HepG2 (cell line): Measurements from ENCODE around the gene GPRIN1. TPM values are rescaled to one million over a fixed set of nuclear protein-coding genes. Genes with fewer than 3 reads are reported as not detected.

Source experiments
- ATAC-seq: fragments of 200-7000 bp; cut with Tn5 transposase; 3 replicates; pipeline ENCODE4 v1.9.1; 2020; ENCODE audit warnings: mild to moderate bottlenecking, moderate library complexity
- BruUV-seq: library from RNA; stranded (reverse); fragments of 400-500 nt; replicated peaks from 2 replicates; lab custom pipeline; 2021; lab: Mats Ljungman, UMichigan
- CTCF ChIA-PET: fragments of 300-600 bp; formaldehyde crosslinking; extraction: SDS; loops from one replicate; lab custom pipeline; 2021; ENCODE audit warnings: low total read pairs, inconsistent platforms, low intra/inter-chr PET ratio; lab: Yijun Ruan, JAX
- POLR2A ChIA-PET: fragments of 350-600 bp; sonication (Branson Sonifier 250); formaldehyde crosslinking; loops from one replicate; lab custom pipeline; 2020; ENCODE audit warnings: antibody characterized with exemption, inconsistent platforms; lab: Yijun Ruan, JAX
- DNase-seq: peaks from one replicate; pipeline ENCODE4 v3.0.0-alpha.2; 2015; ENCODE audit warnings: low spot score
- FAIRE-seq: peaks from 3 replicates; lab custom pipeline; 2011; peaks lifted over from hg19 to GRCh38; lab: Jason Lieb, UNC
- H2AFZ ChIP-seq: one replicate; pipeline ENCODE4 v1.6.1; 2011; ENCODE audit warnings: low read length, inconsistent platforms
- H3K27ac ChIP-seq: fragments of 300-600 bp; 3 replicates; pipeline ENCODE4 v1.8.0; 2011; ENCODE audit warnings: mixed run types, mild to moderate bottlenecking, mixed read lengths, low read length, inconsistent platforms; ENCODE audit not compliant: insufficient read depth; ENCODE audit errors: extremely low read length
- H3K27me3 ChIP-seq, 2 experiments: fragments of 200-600 bp in 1 of 2; 2 replicates in 1 of 2; 3 replicates in 1 of 2; pipeline versions ENCODE4 v1.6.0 to v1.8.0; 2011; ENCODE audit warnings: low read length in 2 of 2, mild to moderate bottlenecking in 2 of 2, moderate library complexity in 2 of 2, inconsistent platforms in 1 of 2; ENCODE audit not compliant: insufficient read depth in 2 of 2, control insufficient read depth in 1 of 2
- H3K36me3 ChIP-seq, 2 experiments: fragments of 200-600 bp in 1 of 2; replicated peaks in 1 of 2; 2 replicates in 1 of 2; 3 replicates in 1 of 2; pipeline versions ENCODE4 v1.5.1 to v1.8.0; 2011; ENCODE audit warnings: low read length in 2 of 2, inconsistent platforms in 1 of 2; ENCODE audit not compliant: insufficient read depth in 2 of 2, control insufficient read depth in 1 of 2
- H3K4me1 ChIP-seq: 2 replicates; pipeline ENCODE4 v1.5.1; 2012; ENCODE audit warnings: low read length, inconsistent platforms; ENCODE audit not compliant: insufficient read depth
- H3K4me2 ChIP-seq: 2 replicates; pipeline ENCODE4 v1.6.0; 2011; ENCODE audit warnings: low read depth, low read length, inconsistent platforms
- H3K4me3 ChIP-seq, 3 experiments: fragments of 200-600 bp in 1 of 3; sonication (generic), shearing (Covaris generic) in 1 of 3; replicated peaks in 1 of 3; 2 replicates each; pipeline ENCODE4 v1.5.1; 2011 to 2016; ENCODE audit warnings: low read length in 3 of 3, inconsistent platforms in 2 of 3, low read depth in 2 of 3, mild to moderate bottlenecking in 2 of 3, control low read depth in 1 of 3, mixed read lengths in 1 of 3; ENCODE audit not compliant: insufficient read depth in 1 of 3
- H3K79me2 ChIP-seq: one replicate; pipeline ENCODE4 v1.6.1; 2011; ENCODE audit warnings: low read length, inconsistent platforms; ENCODE audit not compliant: insufficient read depth
- H3K9ac ChIP-seq: 2 replicates; pipeline ENCODE4 v1.6.0; 2011; ENCODE audit warnings: mild to moderate bottlenecking, low read depth, low read length, inconsistent platforms; ENCODE audit not compliant: insufficient read depth
- H3K9me3 ChIP-seq: 2 replicates; pipeline ENCODE4 v1.5.1; 2012; ENCODE audit warnings: mild to moderate bottlenecking, low read length
- H4K20me1 ChIP-seq: 2 replicates; pipeline ENCODE4 v1.6.0; 2011; ENCODE audit warnings: inconsistent platforms, mild to moderate bottlenecking, low read length, moderate library complexity; ENCODE audit not compliant: insufficient read depth
- IRX3 ChIP-seq: sonication (generic); formaldehyde crosslinking; IDR thresholded peaks from 2 replicates; pipeline ENCODE4 v1.8.1; 2023; ENCODE audit warnings: mild to moderate bottlenecking, low read depth, missing genetic modification reagents, borderline replicate concordance
- KLF6 ChIP-seq: IDR thresholded peaks from 2 replicates; pipeline ENCODE4 v1.8.0; 2016; ENCODE audit warnings: missing biosample characterization, missing genetic modification reagents
- PITX1 ChIP-seq: sonication (generic); formaldehyde crosslinking; IDR thresholded peaks from 2 replicates; pipeline ENCODE4 v1.5.1; 2020; ENCODE audit warnings: mild to moderate bottlenecking, missing genetic modification reagents
- PLSCR1 ChIP-seq: sonication (generic); formaldehyde crosslinking; IDR thresholded peaks from 2 replicates; pipeline ENCODE4 v1.5.0; 2020; ENCODE audit warnings: missing genetic modification reagents, mild to moderate bottlenecking, borderline replicate concordance
- RAD51 ChIP-seq: fragments of 450-650 bp; IDR thresholded peaks from 2 replicates; pipeline ENCODE4 v1.6.1; 2016; ENCODE audit warnings: borderline replicate concordance
- REL ChIP-seq: sonication (generic); formaldehyde crosslinking; conservative IDR thresholded peaks from 2 replicates; pipeline ENCODE4 v1.8.0; 2022; ENCODE audit warnings: mild to moderate bottlenecking, missing genetic modification reagents, moderate library complexity
- TCF7L2 ChIP-seq: IDR thresholded peaks from 2 replicates; pipeline ENCODE4 v1.6.1; 2011; ENCODE audit warnings: mild to moderate bottlenecking, low read depth, low read length, moderate library complexity
- TERF1 ChIP-seq: sonication (generic); formaldehyde crosslinking; IDR thresholded peaks from 2 replicates; pipeline ENCODE4 v1.8.0; 2022; ENCODE audit warnings: mild to moderate bottlenecking, missing genetic modification reagents, moderate library complexity
- TRIM22 ChIP-seq: fragments of 450-650 bp; IDR thresholded peaks from 2 replicates; pipeline ENCODE4 v1.6.1; 2017
- TRIM24 ChIP-seq: sonication (generic); formaldehyde crosslinking; IDR thresholded peaks from 2 replicates; pipeline ENCODE4 v1.8.0; 2022; ENCODE audit warnings: mild to moderate bottlenecking, missing genetic modification reagents
- U2AF2 ChIP-seq: fragments of 200-400 bp; formaldehyde crosslinking; IDR thresholded peaks from 2 replicates; pipeline ENCODE4 v1.6.1; 2017; ENCODE audit warnings: low read depth, mild to moderate bottlenecking, low read length
- ZMAT5 ChIP-seq: sonication (generic); formaldehyde crosslinking; IDR thresholded peaks from 2 replicates; pipeline ENCODE4 v1.5.0; 2020; ENCODE audit warnings: mild to moderate bottlenecking, low read depth, missing genetic modification reagents, borderline replicate concordance
- ZNF225 ChIP-seq: sonication (generic); formaldehyde crosslinking; IDR thresholded peaks from 2 replicates; pipeline ENCODE4 v1.4.0; 2020; ENCODE audit warnings: mild to moderate bottlenecking, missing genetic modification reagents
- ZNF280B ChIP-seq: sonication (generic); formaldehyde crosslinking; IDR thresholded peaks from 2 replicates; pipeline ENCODE4 v1.5.0; 2020; ENCODE audit warnings: missing genetic modification reagents, mild to moderate bottlenecking, borderline replicate concordance
- ZNF629 ChIP-seq: sonication (generic); formaldehyde crosslinking; conservative IDR thresholded peaks from 2 replicates; pipeline ENCODE4 v1.5.0; 2020; ENCODE audit warnings: missing genetic modification reagents
- ZNF710 ChIP-seq: sonication (generic); formaldehyde crosslinking; IDR thresholded peaks from 2 replicates; pipeline ENCODE4 v1.5.0; 2020; ENCODE audit warnings: mild to moderate bottlenecking, missing genetic modification reagents, borderline replicate concordance
- WGBS: methylation state at CpG from one replicate; pipeline ENCODE4 v1.1.6; 2017; ENCODE audit warnings: low lambda C conversion rate; 5-methylcytosine and 5-hydroxymethylcytosine counted together
- in situ Hi-C: cut with HindIII; loops from 2 replicates; pipeline ENCODE4 v1.10.0; 2017; ENCODE audit warnings: low pct_unique_long_range_greater_than_20kb; ENCODE audit not compliant: extremely low pct_ligation_motif_present
- intact Hi-C: fragments of 100-400 bp; cut with micrococcal nuclease; formaldehyde crosslinking; loops from one replicate; pipeline ENCODE4 v1.10.0; 2022; ENCODE audit not compliant: unreplicated experiment
- polyA plus RNA-seq, 8 experiments: library from polyadenylated mRNA; depleted of rRNA in 3 of 8; stranded (reverse) in 7 of 8; unstranded in 1 of 8; fragments of >200 nt; fragmentation: Illumina TruSeq in 4 of 8; extraction: Trizol in 4 of 8; gene quantifications; 2 replicates each; pipeline versions ENCODE4 v1.2.1 to v1.2.3, GENCODE V29; 2011 to 2016; ENCODE audit warnings: low read depth in 4 of 8, missing spikeins in 1 of 8, mixed read lengths in 1 of 8; ENCODE audit not compliant: insufficient read depth in 1 of 8
- total RNA-seq, 5 experiments: library from RNA; depleted of rRNA; stranded (reverse); fragments of >200 nt; fragmentation: Illumina TruSeq; extraction: Trizol; gene quantifications; 2 replicates each; pipeline ENCODE4 v1.2.3, GENCODE V29; 2016; ENCODE audit warnings: low read depth in 1 of 5

GPRIN1 gene
- total and polyA plus RNA-seq, 2 of the 13 experiments (the other 11 are each of a cell fraction or from before 2014, with no cell fraction given) = 0.32 to 2.0 TPM

- no peak for FAIRE-seq
- Histone ChIP-seq H3K36me3 (no peaks in the 10 kb centered on the region), H4K20me1 (no peaks in the 10 kb centered on the region), H3K9ac (no peak overlapping the region; the same call in 1 of the 2 replicates), H3K4me1 (peaks cover 14% of the 10 kb centered on the region), H3K79me2 (no peaks in the 10 kb centered on the region), H3K4me3 (peak overlapping the region in 2 of 3 experiments; percentile 59 to 76; a peak in 3 of 6 replicates), H3K27ac (no peak overlapping the region), H3K27me3 (no peaks in the 10 kb centered on the region; a peak in 2 of 5 replicates), H3K9me3 (no peaks in the 10 kb centered on the region), H3K4me2 (peak overlapping the region; percentile 66), H2AFZ (no peak overlapping the region)
- 73% methylated on average over 20 of the region's 46 CpGs for WGBS
- no peak; the same call in 1 of the 3 replicates for ATAC-seq
- ChIA-PET POLR2A (no interaction called here), CTCF (no interaction called here)
- no peak for DNase-seq
- TSS peak; percentile 57 for BruUV-seq
- intact Hi-C loops (no loop called here), in situ Hi-C loops (no loop called here)
- TF ChIP-seq U2AF2 (no peak), PLSCR1 (CRISPR knock-in tag) (no peak), KLF6 (CRISPR knock-in tag) (no peak), ZMAT5 (CRISPR knock-in tag) (no peak), TERF1 (CRISPR knock-in tag) (no peak), ZNF710 (CRISPR knock-in tag) (peak; percentile 46; the same call in 1 of the 2 replicates), RAD51 (no peak), ZNF629 (CRISPR knock-in tag) (peak; percentile 52), TRIM22 (no peak), TRIM24 (CRISPR knock-in tag) (no peak), ZNF225 (CRISPR knock-in tag) (no peak), PITX1 (CRISPR knock-in tag) (no peak), ZNF280B (CRISPR knock-in tag) (peak; percentile 34; the same call in 1 of the 2 replicates), IRX3 (no peak), TCF7L2 (no peak), REL (CRISPR knock-in tag) (no peak)
Observed at GRCh38 chr5:176608937-176609723, 826 bp downstream of the GPRIN1 start.
